WTC11 (cell line): ENCODE data around the gene AMPD3.

ENCODE experiments used
- NFE2L1 ChIP-seq: sonication (generic); formaldehyde crosslinking; IDR thresholded peaks from 2 replicates; pipeline ENCODE4 v1.8.1; 2023; ENCODE audit warnings: missing genetic modification reagents
- TCF7 ChIP-seq: sonication (generic); formaldehyde crosslinking; IDR thresholded peaks from 2 replicates; pipeline ENCODE4 v1.8.0; 2022; ENCODE audit warnings: mild to moderate bottlenecking, low read depth, missing genetic modification reagents, moderate library complexity
- TF ChIP-seq, protein P1 (sequence below): sonication (generic); formaldehyde crosslinking; IDR thresholded peaks from 2 replicates; pipeline ENCODE4 v1.8.1; 2023; ENCODE audit warnings: mild to moderate bottlenecking, missing genetic modification reagents
- TF ChIP-seq, protein P2 (sequence below): fragments of 200-600 bp; IDR thresholded peaks from 2 replicates; pipeline ENCODE4 v1.8.0; 2022; ENCODE audit warnings: antibody characterized with exemption
- TF ChIP-seq, protein P3 (sequence below): sonication (generic); formaldehyde crosslinking; IDR thresholded peaks from 2 replicates; pipeline ENCODE4 v1.8.1; 2023; ENCODE audit warnings: mild to moderate bottlenecking, missing genetic modification reagents, borderline replicate concordance
- TF ChIP-seq, protein P4 (sequence below): sonication (generic); formaldehyde crosslinking; IDR thresholded peaks from 2 replicates; pipeline ENCODE4 v1.8.0; 2022; ENCODE audit warnings: mild to moderate bottlenecking, missing genetic modification reagents

DNA sequence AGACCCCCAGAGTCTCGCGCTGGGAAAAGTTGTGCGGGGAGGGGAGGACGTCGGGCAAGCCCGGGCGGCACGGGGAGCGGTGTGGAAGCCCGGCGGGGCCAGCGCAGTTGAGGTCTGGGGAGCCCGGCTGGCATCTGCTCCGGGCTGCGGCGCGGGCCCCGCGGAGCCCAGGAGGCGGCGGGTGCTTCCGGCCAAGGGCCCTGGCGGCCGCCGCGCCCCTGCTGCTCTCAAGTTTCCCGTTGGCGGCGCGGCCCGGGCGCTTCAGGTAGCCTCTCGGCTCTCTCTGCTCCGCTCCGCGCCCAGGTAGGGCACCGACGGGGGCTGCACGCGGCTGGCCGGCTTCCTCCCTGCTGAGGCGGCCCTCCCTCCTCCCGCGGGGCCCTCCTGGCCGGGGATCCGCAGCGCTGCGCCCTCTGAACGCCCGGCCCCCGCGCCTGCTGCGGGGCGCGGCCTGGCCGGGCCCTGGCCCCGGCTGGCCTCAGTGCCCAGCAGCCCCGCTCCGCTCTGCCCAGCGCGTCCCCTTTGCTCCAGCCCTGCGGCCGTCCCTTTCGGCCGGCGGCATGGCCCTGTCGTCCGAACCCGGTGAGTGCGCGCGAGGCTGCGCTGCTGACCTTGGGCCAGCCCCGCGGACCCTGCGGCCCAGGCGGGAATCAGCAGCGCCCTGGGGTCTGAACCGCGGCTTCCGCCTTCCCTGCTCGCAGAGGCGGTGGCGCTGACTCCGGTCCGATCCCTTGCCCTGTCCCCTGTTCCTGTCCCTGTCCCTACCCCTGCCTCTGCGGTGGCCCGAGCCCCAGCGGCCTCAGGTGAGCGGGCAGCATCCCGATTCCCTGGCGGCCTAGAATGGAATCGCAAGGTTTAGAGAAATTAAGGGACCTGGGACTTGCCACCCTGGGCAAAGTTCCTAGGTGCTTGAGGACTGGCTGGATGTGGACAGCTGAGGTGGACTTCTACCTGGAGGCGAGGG lies 4.3 kb upstream of the AMPD3 start:
- TF ChIP-seq, protein P1, sequence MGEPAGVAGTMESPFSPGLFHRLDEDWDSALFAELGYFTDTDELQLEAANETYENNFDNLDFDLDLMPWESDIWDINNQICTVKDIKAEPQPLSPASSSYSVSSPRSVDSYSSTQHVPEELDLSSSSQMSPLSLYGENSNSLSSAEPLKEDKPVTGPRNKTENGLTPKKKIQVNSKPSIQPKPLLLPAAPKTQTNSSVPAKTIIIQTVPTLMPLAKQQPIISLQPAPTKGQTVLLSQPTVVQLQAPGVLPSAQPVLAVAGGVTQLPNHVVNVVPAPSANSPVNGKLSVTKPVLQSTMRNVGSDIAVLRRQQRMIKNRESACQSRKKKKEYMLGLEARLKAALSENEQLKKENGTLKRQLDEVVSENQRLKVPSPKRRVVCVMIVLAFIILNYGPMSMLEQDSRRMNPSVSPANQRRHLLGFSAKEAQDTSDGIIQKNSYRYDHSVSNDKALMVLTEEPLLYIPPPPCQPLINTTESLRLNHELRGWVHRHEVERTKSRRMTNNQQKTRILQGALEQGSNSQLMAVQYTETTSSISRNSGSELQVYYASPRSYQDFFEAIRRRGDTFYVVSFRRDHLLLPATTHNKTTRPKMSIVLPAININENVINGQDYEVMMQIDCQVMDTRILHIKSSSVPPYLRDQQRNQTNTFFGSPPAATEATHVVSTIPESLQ: no peak
- TF ChIP-seq, protein P2, sequence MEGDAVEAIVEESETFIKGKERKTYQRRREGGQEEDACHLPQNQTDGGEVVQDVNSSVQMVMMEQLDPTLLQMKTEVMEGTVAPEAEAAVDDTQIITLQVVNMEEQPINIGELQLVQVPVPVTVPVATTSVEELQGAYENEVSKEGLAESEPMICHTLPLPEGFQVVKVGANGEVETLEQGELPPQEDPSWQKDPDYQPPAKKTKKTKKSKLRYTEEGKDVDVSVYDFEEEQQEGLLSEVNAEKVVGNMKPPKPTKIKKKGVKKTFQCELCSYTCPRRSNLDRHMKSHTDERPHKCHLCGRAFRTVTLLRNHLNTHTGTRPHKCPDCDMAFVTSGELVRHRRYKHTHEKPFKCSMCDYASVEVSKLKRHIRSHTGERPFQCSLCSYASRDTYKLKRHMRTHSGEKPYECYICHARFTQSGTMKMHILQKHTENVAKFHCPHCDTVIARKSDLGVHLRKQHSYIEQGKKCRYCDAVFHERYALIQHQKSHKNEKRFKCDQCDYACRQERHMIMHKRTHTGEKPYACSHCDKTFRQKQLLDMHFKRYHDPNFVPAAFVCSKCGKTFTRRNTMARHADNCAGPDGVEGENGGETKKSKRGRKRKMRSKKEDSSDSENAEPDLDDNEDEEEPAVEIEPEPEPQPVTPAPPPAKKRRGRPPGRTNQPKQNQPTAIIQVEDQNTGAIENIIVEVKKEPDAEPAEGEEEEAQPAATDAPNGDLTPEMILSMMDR: peak; percentile 47
- no peak for TF ChIP-seq NFE2L1 (CRISPR knock-in tag)
- TF ChIP-seq, protein P3, sequence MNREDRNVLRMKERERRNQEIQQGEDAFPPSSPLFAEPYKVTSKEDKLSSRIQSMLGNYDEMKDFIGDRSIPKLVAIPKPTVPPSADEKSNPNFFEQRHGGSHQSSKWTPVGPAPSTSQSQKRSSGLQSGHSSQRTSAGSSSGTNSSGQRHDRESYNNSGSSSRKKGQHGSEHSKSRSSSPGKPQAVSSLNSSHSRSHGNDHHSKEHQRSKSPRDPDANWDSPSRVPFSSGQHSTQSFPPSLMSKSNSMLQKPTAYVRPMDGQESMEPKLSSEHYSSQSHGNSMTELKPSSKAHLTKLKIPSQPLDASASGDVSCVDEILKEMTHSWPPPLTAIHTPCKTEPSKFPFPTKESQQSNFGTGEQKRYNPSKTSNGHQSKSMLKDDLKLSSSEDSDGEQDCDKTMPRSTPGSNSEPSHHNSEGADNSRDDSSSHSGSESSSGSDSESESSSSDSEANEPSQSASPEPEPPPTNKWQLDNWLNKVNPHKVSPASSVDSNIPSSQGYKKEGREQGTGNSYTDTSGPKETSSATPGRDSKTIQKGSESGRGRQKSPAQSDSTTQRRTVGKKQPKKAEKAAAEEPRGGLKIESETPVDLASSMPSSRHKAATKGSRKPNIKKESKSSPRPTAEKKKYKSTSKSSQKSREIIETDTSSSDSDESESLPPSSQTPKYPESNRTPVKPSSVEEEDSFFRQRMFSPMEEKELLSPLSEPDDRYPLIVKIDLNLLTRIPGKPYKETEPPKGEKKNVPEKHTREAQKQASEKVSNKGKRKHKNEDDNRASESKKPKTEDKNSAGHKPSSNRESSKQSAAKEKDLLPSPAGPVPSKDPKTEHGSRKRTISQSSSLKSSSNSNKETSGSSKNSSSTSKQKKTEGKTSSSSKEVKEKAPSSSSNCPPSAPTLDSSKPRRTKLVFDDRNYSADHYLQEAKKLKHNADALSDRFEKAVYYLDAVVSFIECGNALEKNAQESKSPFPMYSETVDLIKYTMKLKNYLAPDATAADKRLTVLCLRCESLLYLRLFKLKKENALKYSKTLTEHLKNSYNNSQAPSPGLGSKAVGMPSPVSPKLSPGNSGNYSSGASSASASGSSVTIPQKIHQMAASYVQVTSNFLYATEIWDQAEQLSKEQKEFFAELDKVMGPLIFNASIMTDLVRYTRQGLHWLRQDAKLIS (CRISPR knock-in tag): no peak
- TF ChIP-seq, protein P4, sequence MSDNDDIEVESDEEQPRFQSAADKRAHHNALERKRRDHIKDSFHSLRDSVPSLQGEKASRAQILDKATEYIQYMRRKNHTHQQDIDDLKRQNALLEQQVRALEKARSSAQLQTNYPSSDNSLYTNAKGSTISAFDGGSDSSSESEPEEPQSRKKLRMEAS (CRISPR knock-in tag): no peak
- TF ChIP-seq TCF7 (CRISPR knock-in tag): no peak
